ENCODE data around the gene KANK2.
"Not testable (repeated sequence)": the region's sequence is repeated elsewhere in the genome, so short reads cannot be mapped to it uniquely, and the experiment has no call there.

KANK2 gene

DNA sequence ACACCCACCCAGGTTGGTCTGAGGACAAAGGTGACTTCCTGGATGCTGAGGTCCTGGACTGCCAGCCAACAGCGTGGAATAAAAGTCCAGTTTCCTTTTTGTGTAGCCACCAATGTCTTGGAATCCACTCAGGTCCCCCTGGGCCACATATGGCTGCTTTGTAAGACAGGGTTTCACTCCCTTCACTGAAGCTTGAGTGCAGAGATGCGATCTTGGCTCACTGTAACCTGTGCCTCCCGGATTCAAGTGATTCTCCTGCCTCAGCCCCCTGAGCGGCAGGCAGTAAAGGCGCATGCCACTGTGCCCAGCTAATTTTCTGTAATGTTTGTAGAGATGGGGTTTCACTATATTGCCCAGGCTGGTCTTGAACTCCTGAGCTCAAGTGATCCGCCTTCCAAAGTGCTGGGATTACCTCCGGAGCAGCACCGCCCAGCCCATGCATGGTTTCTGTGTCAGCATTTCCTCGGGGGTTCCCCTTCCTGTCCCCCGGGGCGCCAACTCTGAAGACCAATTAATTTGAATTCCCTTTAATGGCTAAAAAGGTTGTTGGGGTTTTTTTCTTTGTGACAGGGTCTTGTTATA is 17.5 kb downstream of the KANK2 start:
- TF ChIP-seq MYC (IDR thresholded peaks at IDR 0.05; ENCODE audit: low read depth, low read length) (no peak), POLR2A (IDR thresholded peaks at IDR 0.05; ENCODE audit: extremely low read depth, insufficient read length) (no peak)
- TF ChIP-seq, protein P1, sequence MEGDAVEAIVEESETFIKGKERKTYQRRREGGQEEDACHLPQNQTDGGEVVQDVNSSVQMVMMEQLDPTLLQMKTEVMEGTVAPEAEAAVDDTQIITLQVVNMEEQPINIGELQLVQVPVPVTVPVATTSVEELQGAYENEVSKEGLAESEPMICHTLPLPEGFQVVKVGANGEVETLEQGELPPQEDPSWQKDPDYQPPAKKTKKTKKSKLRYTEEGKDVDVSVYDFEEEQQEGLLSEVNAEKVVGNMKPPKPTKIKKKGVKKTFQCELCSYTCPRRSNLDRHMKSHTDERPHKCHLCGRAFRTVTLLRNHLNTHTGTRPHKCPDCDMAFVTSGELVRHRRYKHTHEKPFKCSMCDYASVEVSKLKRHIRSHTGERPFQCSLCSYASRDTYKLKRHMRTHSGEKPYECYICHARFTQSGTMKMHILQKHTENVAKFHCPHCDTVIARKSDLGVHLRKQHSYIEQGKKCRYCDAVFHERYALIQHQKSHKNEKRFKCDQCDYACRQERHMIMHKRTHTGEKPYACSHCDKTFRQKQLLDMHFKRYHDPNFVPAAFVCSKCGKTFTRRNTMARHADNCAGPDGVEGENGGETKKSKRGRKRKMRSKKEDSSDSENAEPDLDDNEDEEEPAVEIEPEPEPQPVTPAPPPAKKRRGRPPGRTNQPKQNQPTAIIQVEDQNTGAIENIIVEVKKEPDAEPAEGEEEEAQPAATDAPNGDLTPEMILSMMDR (IDR thresholded peaks at IDR 0.05; ENCODE audit: low read depth, low read length), result no peak
- TF ChIP-seq, protein P2, sequence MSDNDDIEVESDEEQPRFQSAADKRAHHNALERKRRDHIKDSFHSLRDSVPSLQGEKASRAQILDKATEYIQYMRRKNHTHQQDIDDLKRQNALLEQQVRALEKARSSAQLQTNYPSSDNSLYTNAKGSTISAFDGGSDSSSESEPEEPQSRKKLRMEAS (IDR thresholded peaks at IDR 0.05; ENCODE audit: low read depth, low read length), result no peak
- no peak overlapping the region for H3K4me3 ChIP-seq (ENCODE audit: low read depth, low read length)
- no peak for DNase-seq (ENCODE audit: low read depth)

DNA sequence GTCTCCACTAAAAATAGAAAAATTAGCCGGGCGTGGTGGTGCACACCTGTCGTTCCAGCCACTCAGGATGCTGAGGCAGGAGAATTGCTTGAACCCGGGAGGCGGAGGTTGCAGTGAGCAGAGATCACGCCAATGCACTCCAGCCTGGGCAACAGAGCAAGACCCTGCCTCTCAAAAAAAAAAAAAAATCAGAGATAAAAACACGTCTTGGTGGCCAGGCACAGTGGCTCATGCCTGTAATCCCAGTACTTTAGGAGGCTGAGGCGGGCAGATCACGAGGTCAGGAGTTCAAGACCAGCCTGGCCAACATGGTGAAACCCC is 18.2 kb downstream of the KANK2 start:
- DNase-seq (ENCODE audit: low read depth), result not testable (repeated sequence)

DNA sequence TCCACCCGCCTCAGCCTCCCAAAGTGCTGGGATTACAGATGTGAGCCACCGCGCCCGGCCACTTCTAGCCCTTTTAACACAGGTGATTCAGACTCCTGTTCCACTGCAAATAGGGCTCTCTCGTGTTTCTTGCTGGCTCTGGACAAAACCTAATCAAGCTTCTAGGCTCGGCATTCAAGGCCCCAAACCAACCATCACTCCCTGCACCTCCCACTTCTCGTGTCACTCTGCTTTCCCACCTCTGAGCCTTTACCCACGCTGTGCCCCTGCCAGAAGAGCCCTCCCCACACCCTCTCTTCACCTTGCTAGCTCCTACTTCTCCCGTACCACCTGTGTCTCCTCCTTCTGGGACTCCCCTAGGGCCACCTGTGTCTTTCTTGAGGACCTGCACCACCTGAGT is 19.8 kb downstream of the KANK2 start:
- TF ChIP-seq MYC (IDR thresholded peaks at IDR 0.05; ENCODE audit: low read depth, low read length) (no peak), POLR2A (IDR thresholded peaks at IDR 0.05; ENCODE audit: extremely low read depth, insufficient read length) (no peak)
- TF ChIP-seq, protein P1 (IDR thresholded peaks at IDR 0.05; ENCODE audit: low read depth, low read length), result no peak
- TF ChIP-seq, protein P2 (IDR thresholded peaks at IDR 0.05; ENCODE audit: low read depth, low read length), result no peak
- no peak for DNase-seq (ENCODE audit: low read depth)
- no peak overlapping the region for H3K4me3 ChIP-seq (ENCODE audit: low read depth, low read length)

More for the DNA sequence above, 18.2 kb downstream of the KANK2 start:
- not testable (repeated sequence) for H3K4me3 ChIP-seq (ENCODE audit: low read depth, low read length)

DNA sequence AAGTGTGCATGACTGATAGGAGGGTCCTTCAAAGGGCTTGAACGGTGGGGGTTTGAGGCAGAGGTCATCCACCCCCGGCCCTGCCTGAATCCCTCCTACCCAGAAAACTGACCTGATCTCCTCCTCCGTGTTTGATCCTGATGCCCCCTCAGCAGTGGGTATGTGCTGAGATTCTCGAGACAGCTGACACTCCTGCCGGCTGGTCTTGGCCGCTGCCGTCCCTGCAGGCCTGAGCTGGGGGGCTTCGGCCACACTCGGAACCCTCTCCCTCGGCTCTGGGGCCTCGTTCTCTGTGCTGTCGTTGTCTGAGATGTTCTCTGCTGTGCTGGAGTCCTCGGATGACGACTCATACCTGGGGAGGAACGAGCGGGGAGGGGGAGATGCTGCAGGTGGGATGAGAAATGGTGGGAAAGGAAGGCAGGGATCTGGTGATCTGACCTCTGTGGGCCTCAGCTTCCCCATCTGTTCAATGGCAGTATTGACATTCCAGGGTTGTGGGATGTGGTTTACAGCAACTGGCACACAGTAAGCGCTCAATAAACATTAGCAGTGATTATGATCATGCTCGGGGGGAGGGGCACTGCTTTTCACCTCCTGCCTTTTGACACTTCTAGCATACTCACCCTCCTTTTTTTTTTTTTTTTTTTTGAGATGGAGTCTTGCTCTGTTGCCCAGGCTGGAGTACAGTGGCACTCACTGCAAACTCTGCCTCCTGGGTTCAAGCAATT is 20.7 kb downstream of the KANK2 start:
- no peak for TF ChIP-seq POLR2A (IDR thresholded peaks at IDR 0.05; ENCODE audit: extremely low read depth, insufficient read length)
- TF ChIP-seq, protein P2 (IDR thresholded peaks at IDR 0.05; ENCODE audit: low read depth, low read length), result no peak
- TF ChIP-seq MYC (IDR thresholded peaks at IDR 0.05; ENCODE audit: low read depth, low read length), result no peak
- TF ChIP-seq, protein P1 (IDR thresholded peaks at IDR 0.05; ENCODE audit: low read depth, low read length), result no peak
- no peak for DNase-seq (ENCODE audit: low read depth)
- H3K4me3 ChIP-seq (ENCODE audit: low read depth, low read length), result no peak overlapping the region

DNA sequence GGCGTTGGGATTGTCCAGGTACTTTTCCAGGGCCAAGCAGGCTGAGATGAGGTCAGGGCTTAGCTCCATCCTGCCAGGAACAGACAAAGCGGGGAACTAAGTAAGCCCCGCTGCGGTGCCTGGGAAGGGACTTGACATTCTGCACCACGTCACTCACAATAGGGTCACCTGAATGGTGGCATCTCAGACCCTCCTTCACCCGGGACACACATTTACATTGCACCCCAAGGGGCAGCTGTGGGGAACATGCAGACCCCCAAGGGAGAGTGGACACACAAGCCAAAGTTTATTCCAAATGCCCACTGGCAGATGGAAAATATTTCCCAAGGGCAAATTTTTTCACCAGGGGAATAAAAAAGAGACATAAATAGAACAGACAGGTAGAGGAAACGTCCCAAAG is 21.4 kb downstream of the KANK2 start:
- no peak overlapping the region for H3K4me3 ChIP-seq (ENCODE audit: low read depth, low read length)
- TF ChIP-seq MYC (IDR thresholded peaks at IDR 0.05; ENCODE audit: low read depth, low read length), result no peak
- TF ChIP-seq, protein P1 (IDR thresholded peaks at IDR 0.05; ENCODE audit: low read depth, low read length), result no peak
- no peak for TF ChIP-seq POLR2A (IDR thresholded peaks at IDR 0.05; ENCODE audit: extremely low read depth, insufficient read length)
- TF ChIP-seq, protein P2 (IDR thresholded peaks at IDR 0.05; ENCODE audit: low read depth, low read length), result no peak
- no peak for DNase-seq (ENCODE audit: low read depth)

DNA sequence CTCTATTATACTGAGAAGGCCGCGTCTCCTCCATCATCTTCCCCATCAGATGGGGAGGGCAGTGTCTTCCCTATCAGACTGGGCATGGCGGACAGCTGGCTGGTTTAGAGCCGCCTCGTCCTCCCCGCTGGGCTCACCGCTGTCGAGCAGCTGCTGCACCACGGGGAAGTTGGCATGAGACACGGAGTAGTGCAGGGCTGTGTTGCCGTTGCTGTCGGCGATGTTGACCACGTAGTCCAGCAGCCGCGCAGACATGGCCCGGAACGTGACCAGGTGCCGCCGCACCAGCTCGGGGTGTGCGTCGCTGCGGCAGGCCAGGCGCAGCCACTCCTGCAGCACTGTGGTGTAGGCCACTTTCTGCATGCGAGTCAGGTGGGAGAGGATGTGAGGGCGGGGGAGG is 23.0 kb downstream of the KANK2 start:
- no peak overlapping the region for H3K4me3 ChIP-seq (ENCODE audit: low read depth, low read length)
- no peak for DNase-seq (ENCODE audit: low read depth)
- TF ChIP-seq, protein P2 (IDR thresholded peaks at IDR 0.05; ENCODE audit: low read depth, low read length), result no peak
- TF ChIP-seq POLR2A (IDR thresholded peaks at IDR 0.05; ENCODE audit: extremely low read depth, insufficient read length) (no peak), MYC (IDR thresholded peaks at IDR 0.05; ENCODE audit: low read depth, low read length) (no peak)
- TF ChIP-seq, protein P1 (IDR thresholded peaks at IDR 0.05; ENCODE audit: low read depth, low read length), result no peak

Data from NB4 (cell line).